CD14-positive monocyte (primary cell): Measurements from ENCODE around the gene SYT7. TPM values are rescaled to one million over a fixed set of nuclear protein-coding genes. Genes with fewer than 3 reads are reported as not detected.

Experiments
- DNase-seq, 3 donors: peaks; one replicate each; pipeline ENCODE4 v3.0.0-alpha.2; 2011 to 2022
- H2AFZ ChIP-seq: 2 replicates; pipeline ENCODE4 v1.6.0; 2012; ENCODE audit warnings: mild to moderate bottlenecking, low read depth, low read length, inconsistent platforms; ENCODE audit not compliant: insufficient read depth, poor library complexity, severe bottlenecking
- H3K27ac ChIP-seq, 2 donors: 1 replicate in 1 of 2; 2 replicates in 1 of 2; pipeline ENCODE4 v1.5.1; 2012 to 2013; ENCODE audit warnings: low read length in 2 of 2, control low read depth in 1 of 2, inconsistent platforms in 1 of 2, low read depth in 1 of 2, mild to moderate bottlenecking in 1 of 2
- H3K27me3 ChIP-seq, 2 donors: one replicate each; pipeline versions ENCODE4 v1.6.0 to v1.6.1; 2011 to 2013; ENCODE audit warnings: low read length in 2 of 2; ENCODE audit not compliant: control insufficient read depth in 2 of 2, insufficient read depth in 2 of 2
- H3K36me3 ChIP-seq, 2 donors: replicated peaks in 1 of 2; 1 replicate in 1 of 2; 2 replicates in 1 of 2; pipeline versions ENCODE4 v1.5.1 to v1.6.1; 2012 to 2013; ENCODE audit warnings: low read length in 2 of 2, control low read depth in 1 of 2, inconsistent platforms in 1 of 2, mild to moderate bottlenecking in 1 of 2; ENCODE audit not compliant: insufficient read depth in 2 of 2, control insufficient read depth in 1 of 2
- H3K4me1 ChIP-seq, 2 donors: 1 replicate in 1 of 2; 2 replicates in 1 of 2; pipeline versions ENCODE4 v1.5.1 to v1.6.1; 2012 to 2013; ENCODE audit warnings: low read length in 2 of 2, control low read depth in 1 of 2, inconsistent platforms in 1 of 2, mild to moderate bottlenecking in 1 of 2, moderate library complexity in 1 of 2; ENCODE audit not compliant: insufficient read depth in 2 of 2, control insufficient read depth in 1 of 2
- H3K4me2 ChIP-seq: replicated peaks from 2 replicates; pipeline ENCODE3; 2012; ENCODE audit warnings: low read length, moderate library complexity, mild to moderate bottlenecking; ENCODE audit not compliant: poor library complexity, severe bottlenecking; ENCODE audit errors: extremely low read depth
- H3K4me3 ChIP-seq, 3 experiments: fragments of 200-600 bp in 1 of 3; sonication (generic) in 1 of 3; replicated peaks in 1 of 3; 1 replicate in 2 of 3; 2 replicates in 1 of 3; pipeline ENCODE4 v1.5.1; 2011 to 2013; ENCODE audit warnings: low read length in 3 of 3, mild to moderate bottlenecking in 3 of 3, control low read depth in 2 of 3, low read depth in 2 of 3, inconsistent platforms in 1 of 3, moderate library complexity in 1 of 3
- H3K79me2 ChIP-seq: 2 replicates; pipeline ENCODE4 v1.6.0; 2012; ENCODE audit warnings: mild to moderate bottlenecking, control low read depth, inconsistent platforms, low read length, moderate library complexity; ENCODE audit not compliant: insufficient read depth
- H3K9ac ChIP-seq: 2 replicates; pipeline ENCODE4 v1.6.0; 2017; ENCODE audit warnings: low read length, mild to moderate bottlenecking; ENCODE audit not compliant: insufficient read depth, poor library complexity, severe bottlenecking
- H3K9me3 ChIP-seq, 2 donors: replicated peaks in 1 of 2; 1 replicate in 1 of 2; 2 replicates in 1 of 2; pipeline versions ENCODE4 v1.5.1 to v1.6.1; 2012 to 2013; ENCODE audit warnings: low read length in 2 of 2, control low read depth in 1 of 2; ENCODE audit not compliant: control insufficient read depth in 1 of 2, insufficient read depth in 1 of 2
- H4K20me1 ChIP-seq: 2 replicates; pipeline ENCODE4 v1.6.0; 2012; ENCODE audit warnings: mild to moderate bottlenecking, low read length, control low read depth, moderate library complexity; ENCODE audit not compliant: insufficient read depth
- H3K27ac Mint-ChIP-seq, 7 donors: one replicate each; pipeline ENCODE4 v1.8.0; 2020; ENCODE audit warnings: mild to moderate bottlenecking in 7 of 7, mixed read lengths in 7 of 7, moderate library complexity in 6 of 7, inconsistent platforms in 2 of 7
- H3K27me3 Mint-ChIP-seq, 3 donors: one replicate each; pipeline ENCODE4 v1.8.0; 2021 to 2022; ENCODE audit warnings: low read depth in 3 of 3, mild to moderate bottlenecking in 3 of 3, mixed read lengths in 3 of 3, moderate library complexity in 3 of 3, inconsistent platforms in 1 of 3
- H3K36me3 Mint-ChIP-seq, 2 donors: one replicate each; pipeline ENCODE4 v1.8.0; 2020; ENCODE audit warnings: mixed read lengths in 2 of 2, inconsistent platforms in 1 of 2, mild to moderate bottlenecking in 1 of 2
- H3K4me1 Mint-ChIP-seq: one replicate; pipeline ENCODE4 v1.8.0; 2020; ENCODE audit warnings: mild to moderate bottlenecking, mixed read lengths
- H3K4me3 Mint-ChIP-seq, 2 donors: one replicate each; pipeline ENCODE4 v1.8.0; 2020; ENCODE audit warnings: mild to moderate bottlenecking in 2 of 2, mixed read lengths in 2 of 2, moderate library complexity in 1 of 2
- H3K9me3 Mint-ChIP-seq, 7 donors: one replicate each; pipeline ENCODE4 v1.8.0; 2020 to 2022; ENCODE audit warnings: mixed read lengths in 7 of 7, mild to moderate bottlenecking in 6 of 7, moderate library complexity in 6 of 7, inconsistent platforms in 2 of 7
- CTCF ChIP-seq: fragments of 200-600 bp; IDR thresholded peaks from one replicate; pipeline ENCODE4 v1.8.0; 2022; ENCODE audit warnings: antibody characterized with exemption, mild to moderate bottlenecking
- WGBS: methylation state at CpG from one replicate; pipeline ENCODE4 v1.1.5; 2013; ENCODE audit warnings: missing lambda C conversion rate; ENCODE audit not compliant: insufficient coverage; 5-methylcytosine and 5-hydroxymethylcytosine counted together
- intact Hi-C, 2 donors: fragments of 100-400 bp; cut with micrococcal nuclease; formaldehyde crosslinking; loops; one replicate each; pipeline versions ENCODE4 v1.15.0 to v1.15.1; 2023
- polyA plus RNA-seq, 3 donors: library from polyadenylated mRNA; depleted of rRNA in 1 of 3; unstranded in 2 of 3; stranded (reverse) in 1 of 3; fragments of 300-500 nt in 2 of 3; fragments of >200 nt in 1 of 3; fragmentation: Illumina TruSeq in 2 of 3; gene quantifications; 1 replicate in 2 of 3; 2 replicates in 1 of 3; pipeline ENCODE4 v1.2.3, GENCODE V29; 2012 to 2021

SYT7 gene
- polyA plus RNA-seq, 3 donors = not detected

GRCh38 chr11:61485080-61485479, 95.8 kb downstream of the SYT7 start:
- Histone ChIP-seq H3K4me1 (no peaks in the 10 kb centered on the region), H3K4me3 (no peak overlapping the region), H3K27me3 (no peaks in the 10 kb centered on the region), H3K4me2 (no peak overlapping the region), H3K36me3 (no peaks in the 10 kb centered on the region), H3K9ac (no peak overlapping the region), H3K27ac (no peak overlapping the region), H2AFZ (no peak overlapping the region), H3K79me2 (no peaks in the 10 kb centered on the region), H4K20me1 (no peaks in the 10 kb centered on the region), H3K9me3 (no peaks in the 10 kb centered on the region)
- 98% methylated on average over 11 of the region's 11 CpGs for WGBS
- no peak overlapping the region for H3K27ac Mint-ChIP-seq
- no peaks in the 10 kb centered on the region for H3K4me1 Mint-ChIP-seq
- peaks cover 2 to 4% (median 4%) of the 10 kb centered on the region in 3 donors for H3K27me3 Mint-ChIP-seq
- intact Hi-C loops = loop anchor here in 1 of 2 donors (10.0 kb wide), 1 partner anchor 150 kb away; no protein-coding TSS in a partner anchor
- H3K4me3 Mint-ChIP-seq = no peak overlapping the region
- TF ChIP-seq CTCF = no peak
- H3K9me3 Mint-ChIP-seq = peaks cover 0 to 9% (median 0%) of the 10 kb centered on the region in 7 donors
- no peak for DNase-seq
- H3K36me3 Mint-ChIP-seq = peaks cover 0 to 3% of the 10 kb centered on the region in 2 donors

GRCh38 chr11:61484541-61484940, 96.3 kb downstream of the SYT7 start:
- no peak for TF ChIP-seq CTCF
- H3K9me3 ChIP-seq = no peaks in the 10 kb centered on the region
- no peak overlapping the region for H3K4me2 ChIP-seq
- H2AFZ ChIP-seq = no peak overlapping the region
- H4K20me1 ChIP-seq = no peaks in the 10 kb centered on the region
- Mint-ChIP-seq H3K4me3 (no peak overlapping the region), H3K4me1 (no peaks in the 10 kb centered on the region), H3K27me3 (peaks cover 2 to 4% (median 2%) of the 10 kb centered on the region in 3 donors), H3K36me3 (peaks cover 0 to 3% of the 10 kb centered on the region in 2 donors), H3K9me3 (peaks cover 0 to 9% (median 0%) of the 10 kb centered on the region in 7 donors), H3K27ac (no peak overlapping the region)
- H3K79me2 ChIP-seq = no peaks in the 10 kb centered on the region
- 79% methylated on average over 5 of the region's 11 CpGs for WGBS
- H3K9ac ChIP-seq = no peak overlapping the region
- no peak for DNase-seq
- no peaks in the 10 kb centered on the region for H3K27me3 ChIP-seq
- no peak overlapping the region for H3K27ac ChIP-seq
- H3K4me1 ChIP-seq = no peaks in the 10 kb centered on the region
- H3K4me3 ChIP-seq = no peak overlapping the region
- H3K36me3 ChIP-seq = no peaks in the 10 kb centered on the region
- intact Hi-C loops = loop anchor here in 1 of 2 donors (10.0 kb wide), 1 partner anchor 150 kb away; no protein-coding TSS in a partner anchor
